Eye (tissue), 1 donor: ENCODE results near the gene ASAH2.
"Not testable (repeated sequence)": the region's sequence is repeated elsewhere in the genome, so short reads cannot be mapped to it uniquely, and the experiment has no call there.

Experiments
- DNase-seq: peaks from one replicate; pipeline ENCODE4 v3.0.0-alpha.2; 2015

Gene ASAH2

DNA sequence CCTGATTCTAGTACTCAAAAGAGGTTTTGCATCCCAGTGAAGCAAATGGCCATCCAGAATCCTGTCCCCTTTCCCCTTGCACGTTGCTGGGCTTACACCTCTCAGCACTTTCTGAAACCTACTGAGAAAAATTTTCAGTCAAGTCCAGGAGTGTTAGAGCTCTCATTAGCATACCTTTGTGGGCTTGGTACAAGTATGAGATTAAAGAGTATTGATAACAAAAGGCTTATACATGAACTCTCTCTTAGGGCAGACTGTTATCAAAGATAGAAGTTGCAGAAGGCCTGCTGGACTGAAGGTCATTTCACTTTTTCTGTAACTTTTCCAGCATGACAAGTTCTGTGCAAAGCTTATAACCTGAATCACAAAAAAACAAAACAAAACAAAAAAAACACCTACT lies at the start of gene ASAH2:
Gene ASAH2 (minus strand): TSS at position 123 of the 400 bp plus-strand sequence. CDS start 2,906 bp downstream, outside the sequence.
- DNase-seq: no peak

DNA sequence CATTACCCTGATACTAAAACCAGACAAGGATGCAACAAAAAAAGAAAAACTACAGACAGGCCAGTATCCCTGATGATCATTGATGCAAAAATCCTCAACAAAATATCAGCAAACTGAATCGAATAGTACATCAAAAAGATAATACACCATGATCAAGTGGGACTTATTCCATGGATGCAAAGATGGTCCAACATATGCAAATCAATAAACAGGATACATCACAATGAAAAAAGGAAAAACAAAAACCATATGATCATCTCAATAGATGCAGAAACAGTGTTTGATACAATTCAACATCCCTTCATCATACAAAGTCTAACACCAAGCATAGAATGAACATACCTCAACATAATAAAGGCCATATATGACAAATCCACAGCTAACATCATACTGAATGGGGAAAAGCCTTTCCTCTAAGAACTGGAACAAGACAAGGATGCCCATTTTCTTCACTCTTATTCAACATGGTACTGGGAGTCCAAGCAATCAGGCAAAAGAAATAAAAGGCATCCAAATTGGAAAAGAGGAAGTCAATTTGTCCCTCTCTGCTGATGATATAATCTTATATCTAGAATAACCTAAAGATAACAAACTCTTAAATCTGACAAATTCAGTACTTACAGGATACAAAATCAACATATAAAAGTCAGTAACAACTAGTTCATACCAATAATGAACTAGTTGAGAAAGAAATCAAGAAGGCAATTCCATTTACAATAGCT lies 48.8 kb upstream of the ASAH2 start:
- no peak for DNase-seq

DNA sequence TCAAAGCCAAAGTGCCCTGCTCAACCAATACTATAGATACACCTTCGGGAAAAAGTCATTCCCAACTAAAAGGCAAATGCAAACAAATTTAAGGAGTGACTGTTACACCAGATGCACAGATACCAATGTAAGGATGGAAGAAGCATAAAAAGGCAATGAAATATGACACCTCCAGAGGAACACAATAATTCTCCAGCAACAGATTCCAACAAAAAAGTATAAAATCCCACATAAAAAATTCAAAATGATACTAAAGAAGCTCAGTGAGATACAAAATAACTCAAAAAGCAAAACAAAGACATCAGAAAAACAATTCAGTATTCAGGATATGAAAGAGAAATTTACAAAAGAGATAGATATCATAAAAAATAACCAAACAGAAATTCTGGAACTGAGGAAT lies 44.1 kb upstream of the ASAH2 start:
- no peak for DNase-seq

DNA sequence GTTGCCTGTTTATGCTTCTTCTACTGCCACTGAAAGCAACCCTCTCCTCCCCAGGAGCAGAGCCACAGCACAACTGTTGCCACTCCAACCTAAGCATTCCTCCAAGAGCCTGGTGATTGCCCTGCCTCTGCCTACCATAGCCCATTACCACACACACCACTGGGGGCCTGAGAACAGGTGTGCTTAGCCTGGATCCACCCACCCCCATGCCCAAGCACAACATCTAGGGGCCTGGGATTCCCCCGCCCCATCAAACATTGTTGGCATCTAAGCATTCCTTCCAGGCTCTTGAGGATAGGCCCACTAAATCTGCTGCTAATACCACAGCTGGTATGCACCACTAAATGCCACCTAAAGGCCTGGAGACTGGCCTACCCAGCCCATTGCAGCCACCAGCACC lies 43.3 kb upstream of the ASAH2 start:
- no peak for DNase-seq

DNA sequence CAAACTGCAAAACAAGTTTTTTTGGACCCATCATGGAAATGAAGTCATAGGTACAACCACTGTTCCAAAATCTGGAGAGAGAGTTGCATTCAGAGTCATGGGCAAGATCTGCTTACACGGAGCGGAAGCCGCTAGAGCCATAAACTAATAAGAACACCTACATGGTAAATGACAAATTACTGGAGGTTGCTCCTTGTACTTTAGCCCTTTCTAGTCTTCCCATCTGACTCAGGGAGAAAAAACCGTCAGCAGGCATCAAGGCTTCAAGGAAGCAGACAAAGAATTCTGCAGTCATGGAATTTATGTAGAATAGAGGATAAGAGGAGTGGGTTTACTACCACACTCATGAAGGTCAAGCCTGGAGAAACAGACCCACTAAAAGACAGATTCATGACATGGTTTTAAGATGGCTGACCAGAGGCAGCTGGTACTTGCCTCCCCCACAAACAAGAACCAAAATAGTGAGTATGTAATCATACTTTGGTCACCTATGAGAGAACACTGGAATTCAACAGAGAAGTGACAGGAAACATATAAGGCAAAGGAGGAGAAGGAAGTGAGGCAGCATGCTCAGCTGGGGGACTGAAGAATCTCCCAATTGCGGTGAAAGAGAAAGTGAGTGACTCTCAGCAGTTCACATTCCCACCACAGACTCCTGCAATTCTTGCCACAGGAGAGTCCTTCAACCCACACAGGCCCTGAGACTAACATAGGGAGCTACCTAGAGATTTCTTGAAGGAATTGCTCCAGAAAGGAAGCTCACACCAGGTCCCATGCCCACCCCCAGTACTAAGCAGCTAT lies 42.4 kb upstream of the ASAH2 start:
- no peak for DNase-seq

DNA sequence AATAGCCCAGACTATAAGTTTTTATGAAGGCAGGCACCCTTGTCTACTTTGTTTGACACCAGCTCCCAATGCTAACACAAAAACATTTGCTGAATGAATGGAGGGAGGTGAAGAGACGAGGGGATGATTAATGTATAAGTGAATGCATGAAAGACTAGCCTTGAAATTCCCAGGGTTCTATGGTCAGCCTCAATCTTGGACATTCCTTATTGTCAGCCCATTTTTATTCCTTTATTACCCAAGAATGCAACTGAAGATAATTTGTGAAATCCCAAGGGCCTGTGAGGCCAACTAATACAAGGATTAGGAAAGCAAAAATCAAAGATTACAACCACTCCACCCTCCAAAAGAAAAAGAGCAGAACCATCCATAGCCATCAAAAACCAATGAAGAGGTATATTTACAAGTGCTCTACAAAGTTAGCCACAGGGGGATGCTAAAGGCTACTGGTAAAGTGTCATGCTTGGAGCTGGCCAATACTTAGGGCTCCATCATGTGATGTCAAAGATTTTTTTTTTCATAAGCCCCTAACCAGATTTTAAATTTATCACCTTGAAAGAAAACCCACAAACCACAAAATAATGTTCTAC lies 40.0 kb upstream of the ASAH2 start:
- DNase-seq: no peak

DNA sequence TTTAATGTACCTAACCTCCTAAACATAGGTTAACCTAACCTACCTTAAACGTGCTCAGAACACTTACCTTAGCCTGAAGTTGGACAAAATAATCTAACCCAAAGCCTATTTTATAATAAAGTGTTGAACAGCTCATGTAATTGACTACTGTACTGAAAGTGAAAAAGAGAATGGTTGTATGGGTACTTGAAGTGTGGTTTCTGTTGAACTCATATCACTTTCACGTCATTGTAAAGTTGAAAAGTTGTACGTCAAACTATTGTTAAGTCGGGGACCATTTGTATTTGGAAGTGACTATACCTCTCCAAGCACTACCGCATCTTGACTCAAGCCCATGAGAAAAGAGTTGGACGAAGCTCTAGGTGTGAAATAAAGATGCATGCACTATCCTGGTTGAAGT lies 37.9 kb upstream of the ASAH2 start:
- no peak for DNase-seq

DNA sequence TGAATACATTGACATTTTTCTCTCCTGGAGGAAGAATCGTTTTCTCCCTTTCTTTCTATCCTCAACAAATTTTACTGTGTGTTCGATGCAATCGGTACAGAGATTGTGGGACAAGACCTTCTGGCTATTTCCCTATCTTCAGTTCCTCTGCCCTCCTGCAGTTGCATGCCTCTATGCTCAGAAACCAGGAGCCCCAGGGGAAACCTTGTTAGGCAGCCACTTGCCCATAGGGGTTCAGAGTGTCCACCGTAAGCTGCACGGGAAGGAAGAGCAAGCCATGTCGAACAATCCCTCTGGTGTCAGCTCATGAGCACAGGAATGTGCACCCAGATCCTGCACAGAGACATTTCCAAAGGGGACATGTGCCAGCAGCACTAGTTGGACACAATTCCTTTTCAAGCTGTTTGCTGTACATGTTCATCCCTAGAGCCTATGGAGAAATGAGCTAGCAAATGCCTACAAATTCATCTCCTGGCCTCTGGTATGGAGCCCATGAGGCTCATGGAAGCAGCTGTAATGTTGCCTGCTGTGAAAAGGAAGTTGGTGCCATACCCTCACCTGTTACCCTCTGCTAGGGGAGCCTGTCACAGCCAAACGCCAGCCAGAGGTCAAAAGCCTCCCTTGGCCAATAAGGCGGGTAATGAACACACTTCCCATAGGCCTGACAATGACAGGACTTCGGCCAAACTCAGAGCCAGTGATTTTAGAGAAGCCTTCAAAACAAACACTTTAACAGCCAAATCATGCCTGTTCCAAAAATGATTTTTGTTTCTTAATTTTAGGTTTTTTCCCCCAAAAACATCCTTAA lies 35.9 kb upstream of the ASAH2 start:
- no peak for DNase-seq

DNA sequence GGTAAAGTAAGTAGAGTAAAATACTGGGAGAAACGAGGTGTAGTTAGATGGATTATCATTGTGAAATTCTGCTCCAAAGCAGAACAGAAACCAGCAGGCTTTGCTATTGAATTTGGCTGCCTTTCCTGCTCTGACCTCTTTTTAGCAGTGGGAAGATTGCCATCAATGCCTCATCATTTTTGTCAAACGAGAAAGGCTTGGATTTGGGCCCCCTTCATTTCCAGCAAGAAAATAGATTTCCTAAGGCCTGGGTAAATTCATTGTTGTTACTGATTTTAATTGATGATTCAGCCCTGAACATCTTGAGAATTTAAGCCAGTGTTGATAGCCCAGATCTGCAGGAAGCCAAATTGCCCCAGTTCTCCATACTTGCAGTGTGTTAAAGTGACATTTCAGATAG lies 35.2 kb upstream of the ASAH2 start:
- DNase-seq: no peak

DNA sequence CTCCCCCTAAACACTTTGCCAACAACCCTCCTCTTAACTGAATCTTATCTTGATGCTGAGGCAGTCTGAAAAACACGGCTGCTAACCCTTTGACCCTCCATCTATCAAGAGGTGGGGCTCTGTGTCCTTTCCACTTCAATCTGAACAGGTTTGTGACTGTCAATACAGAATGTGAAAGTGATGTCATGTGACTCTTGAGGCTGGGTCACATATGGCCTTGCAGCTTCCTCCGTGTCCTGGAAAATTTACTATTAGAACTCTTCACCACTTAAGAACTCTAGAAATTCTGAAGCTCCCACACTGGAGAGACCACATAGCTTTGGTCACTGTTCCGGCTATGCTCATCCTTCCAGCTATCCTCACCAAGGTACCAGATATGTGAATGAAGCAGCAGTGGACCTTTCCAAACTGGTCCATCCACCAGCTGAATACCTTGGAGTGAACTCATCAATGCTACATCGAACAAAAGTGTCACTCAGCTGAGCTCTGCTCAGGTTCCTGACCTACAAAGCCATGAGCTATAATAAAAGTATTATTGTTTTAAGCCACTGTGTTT lies 30.7 kb upstream of the ASAH2 start:
- DNase-seq: no peak

DNA sequence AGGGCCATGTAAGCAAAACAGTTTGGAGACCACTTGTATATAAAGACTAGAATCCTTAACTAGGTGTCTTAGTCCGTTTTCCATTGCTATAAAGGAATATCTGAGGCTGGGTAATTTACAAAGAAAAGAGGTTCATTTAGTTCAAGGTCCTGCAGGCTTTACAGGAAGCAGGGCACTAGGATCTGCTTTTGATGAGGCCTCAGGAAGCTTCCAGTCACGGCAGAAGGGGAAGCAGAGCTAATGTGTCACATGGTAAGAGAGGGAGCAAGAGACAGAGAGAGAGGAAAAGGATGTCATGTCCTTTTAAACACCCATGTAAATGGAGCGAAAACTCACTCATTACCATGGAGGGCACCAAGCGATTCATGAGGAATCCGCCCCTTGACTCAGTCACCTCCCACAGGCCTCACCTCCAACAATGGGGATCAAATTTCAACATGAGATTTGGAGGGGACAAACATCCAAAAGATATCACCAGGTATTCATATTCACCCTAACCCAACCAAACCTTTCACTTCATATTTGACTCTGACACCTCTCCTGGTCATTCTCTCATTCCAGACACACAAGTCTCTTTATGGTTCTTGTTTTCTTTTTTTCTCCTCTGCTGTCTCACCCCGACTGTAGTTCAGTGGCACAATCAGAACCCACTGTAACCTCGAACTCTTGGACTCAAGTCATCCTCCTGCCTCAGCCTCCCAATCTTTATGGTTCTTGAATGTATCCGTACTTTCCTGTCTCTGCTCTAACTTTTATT lies 30.1 kb upstream of the ASAH2 start:
- no peak for DNase-seq

DNA sequence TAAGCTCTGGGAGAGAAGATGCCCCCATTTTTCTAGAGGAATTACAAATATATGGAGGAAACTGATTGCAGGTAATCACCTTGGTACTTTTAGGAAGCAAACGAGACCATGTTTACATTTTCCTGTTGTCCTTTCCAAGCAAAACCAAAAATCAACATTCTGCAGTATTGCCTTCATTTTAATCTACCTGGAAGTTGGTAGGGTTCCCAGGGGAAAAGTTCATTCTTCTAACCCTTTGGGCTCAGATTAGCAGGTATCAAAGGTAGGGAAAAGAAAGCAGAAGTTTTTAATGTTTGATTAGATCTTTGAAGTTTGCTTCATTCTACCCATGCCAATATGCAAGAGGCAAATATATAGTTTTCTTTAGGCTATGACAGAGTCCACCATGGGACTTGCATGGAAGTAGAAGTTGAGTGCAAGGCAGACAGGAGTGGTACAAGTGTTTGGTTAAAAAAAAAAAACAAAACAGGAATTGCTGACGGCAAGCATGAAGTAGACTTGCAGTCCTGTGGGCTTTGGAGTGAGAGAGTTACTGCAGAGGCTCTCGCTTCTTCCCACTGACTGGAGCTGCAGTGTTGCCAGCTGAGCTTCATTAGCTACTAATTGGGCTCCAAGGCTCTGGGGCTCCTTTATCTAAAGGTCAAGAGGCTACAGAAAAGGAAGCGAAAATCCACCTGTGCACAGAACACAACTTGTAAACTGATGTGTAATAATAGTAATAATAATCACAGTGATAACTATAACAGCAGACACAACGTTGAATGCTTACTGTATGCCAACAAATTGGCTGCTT lies 28.9 kb upstream of the ASAH2 start:
- DNase-seq: peak; percentile 69

DNA sequence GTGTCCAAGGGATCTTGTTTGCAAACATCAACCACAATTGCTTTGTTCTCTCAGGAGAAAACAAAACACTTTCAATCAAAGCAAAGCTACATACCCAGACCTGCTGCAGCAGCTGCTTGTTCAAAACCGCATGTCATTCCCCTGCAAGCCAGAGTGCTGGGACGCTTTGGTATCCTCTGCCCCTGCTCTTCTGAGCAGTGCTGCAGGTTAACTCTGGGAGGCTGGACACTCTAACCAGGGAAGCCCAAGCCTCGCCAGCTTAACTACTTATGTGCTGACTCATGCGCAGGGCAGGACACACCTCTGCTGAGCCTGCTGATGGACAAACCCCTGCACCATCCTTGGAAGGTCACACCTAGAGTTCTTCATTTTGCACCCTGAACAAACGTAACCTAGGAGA lies 28.2 kb upstream of the ASAH2 start:
- peak; percentile 41 for DNase-seq

DNA sequence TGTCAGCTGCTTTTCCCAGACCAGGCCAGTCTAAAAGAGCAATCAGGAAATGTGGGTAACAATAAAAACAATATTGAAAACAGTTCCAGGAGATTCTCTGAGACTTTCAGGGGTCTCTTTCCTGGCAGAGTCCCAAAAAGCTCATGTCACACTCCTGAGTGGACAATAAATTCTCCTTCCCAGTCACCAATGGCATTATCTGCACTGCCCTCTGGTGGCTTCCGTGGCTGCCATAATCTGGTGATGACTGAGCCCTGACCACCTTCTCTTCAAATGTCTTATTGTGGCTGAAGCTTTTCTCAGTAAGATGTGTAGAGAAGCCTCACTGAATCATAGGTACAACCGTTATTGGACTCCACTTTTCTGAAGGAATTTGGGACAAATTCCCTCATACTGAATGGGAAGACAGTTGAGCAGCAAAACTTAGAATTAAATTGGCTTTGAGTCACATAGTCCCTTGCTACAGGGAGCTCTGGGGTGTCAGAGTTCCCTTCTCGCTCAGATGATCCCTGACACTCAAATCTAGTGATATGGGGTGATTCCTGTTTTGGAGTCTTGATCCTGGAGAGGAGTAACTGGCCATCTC lies 24.4 kb upstream of the ASAH2 start:
- DNase-seq: peak; percentile 42

DNA sequence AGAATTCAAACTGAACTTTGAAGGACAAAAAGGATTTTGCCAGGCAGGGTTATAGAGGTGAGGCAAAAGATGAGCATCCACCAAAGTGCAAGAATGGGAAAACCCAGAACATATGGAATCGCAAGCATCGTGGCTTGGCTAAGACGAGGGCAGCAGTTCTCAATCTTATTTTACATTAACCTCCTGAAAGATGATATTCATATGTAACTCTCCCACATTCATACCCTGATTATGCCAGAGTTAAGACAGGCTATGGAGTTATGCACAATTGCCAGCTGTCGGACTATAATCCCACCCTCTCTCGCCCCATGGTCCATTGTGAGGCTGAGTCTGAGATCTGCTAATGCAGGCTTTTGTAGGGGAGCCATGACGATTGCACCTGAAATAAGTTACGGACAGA lies 21.2 kb upstream of the ASAH2 start:
- DNase-seq: no peak

DNA sequence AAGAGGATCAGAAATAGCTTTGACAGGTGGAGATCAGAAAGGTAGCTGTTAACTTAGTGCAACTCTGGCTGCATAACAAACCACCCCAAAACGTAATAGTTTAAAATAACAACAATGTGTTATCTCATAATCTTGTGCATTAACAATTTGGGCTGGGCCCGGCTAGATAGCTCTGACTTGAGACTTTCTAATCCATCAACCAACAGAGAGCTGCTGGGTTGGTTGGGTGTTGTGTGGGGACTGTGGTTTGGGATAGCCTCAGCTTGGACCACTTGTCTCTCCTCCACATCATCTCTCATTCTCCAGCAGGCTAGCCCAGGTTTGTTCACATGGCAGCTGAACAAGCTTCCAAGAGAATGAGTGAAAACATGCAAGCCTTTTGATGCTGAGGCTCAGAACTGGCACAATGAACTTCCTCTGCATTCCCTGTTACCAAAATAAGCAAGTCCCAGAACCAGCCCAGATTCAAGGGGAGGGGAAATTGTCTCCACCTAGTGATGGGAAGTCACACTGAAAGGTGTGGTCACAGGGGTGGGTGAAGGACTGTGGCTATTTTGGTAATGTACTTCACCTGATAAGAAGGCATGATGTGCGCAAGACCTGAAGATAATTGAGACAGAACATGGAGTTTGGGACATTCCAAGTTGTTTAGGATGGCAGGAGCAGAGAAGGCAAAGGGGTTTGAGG lies 20.4 kb upstream of the ASAH2 start:
- no peak for DNase-seq

DNA sequence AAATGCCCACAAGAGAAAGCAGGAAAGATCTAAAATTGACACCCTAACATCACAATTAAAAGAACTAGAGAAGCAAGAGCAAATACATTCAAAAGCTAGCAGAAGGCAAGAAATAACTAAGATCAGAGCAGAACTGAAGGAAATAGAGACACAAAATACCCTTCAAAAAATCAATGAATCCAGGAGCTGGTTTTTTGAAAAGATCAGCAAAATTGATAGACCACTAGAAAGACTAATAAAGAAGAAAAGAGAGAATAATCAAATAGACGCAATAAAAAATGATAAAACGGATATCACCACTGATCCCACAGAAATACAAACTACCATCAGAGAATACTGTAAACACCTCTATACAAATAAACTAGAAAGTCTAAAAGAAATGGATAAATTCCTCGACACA lies 16.6 kb upstream of the ASAH2 start:
- DNase-seq: not testable (repeated sequence)

DNA sequence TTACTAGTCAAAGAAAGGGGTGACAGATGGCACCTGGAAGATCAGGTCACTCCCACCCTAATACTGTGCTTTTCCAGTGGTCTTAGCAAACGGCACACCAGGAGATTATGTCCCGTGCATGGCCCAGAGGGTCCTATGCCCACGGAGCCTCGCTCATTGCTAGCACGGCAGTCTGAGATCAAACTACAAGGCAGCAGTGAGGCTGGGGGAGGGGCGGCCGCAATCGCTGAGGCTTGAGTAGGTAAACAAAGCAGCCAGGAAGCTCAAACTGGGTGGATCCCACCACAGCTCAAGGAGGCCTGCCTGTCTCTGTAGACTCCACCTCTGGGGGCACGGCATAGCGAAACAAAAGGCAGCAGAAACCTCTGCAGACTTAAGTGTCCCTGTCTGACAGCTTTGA lies 11.3 kb upstream of the ASAH2 start:
- DNase-seq: not testable (repeated sequence)

DNA sequence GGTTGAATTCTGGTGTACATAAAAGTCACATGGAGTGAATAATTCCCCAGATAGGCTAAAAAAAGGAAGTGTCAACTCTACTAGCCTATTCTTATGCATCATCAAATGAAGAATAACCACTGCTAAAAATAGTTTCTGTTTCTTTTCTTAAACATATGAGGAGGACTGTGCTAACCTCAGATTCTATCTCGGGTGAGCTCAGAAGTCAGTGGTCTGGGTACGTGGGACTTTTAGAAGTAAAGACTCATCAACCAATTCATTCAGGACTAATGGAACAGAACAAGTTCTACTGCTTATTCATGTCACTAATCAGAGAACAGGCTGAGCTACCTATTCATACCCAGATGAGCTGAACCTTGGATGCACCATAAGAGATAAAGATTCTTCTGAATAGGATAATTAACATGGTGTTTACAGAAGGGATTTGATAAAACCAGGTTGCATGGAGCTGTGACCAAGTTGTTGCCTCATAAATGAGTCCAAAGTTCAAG lies 9.5 kb upstream of the ASAH2 start:
- no peak for DNase-seq

DNA sequence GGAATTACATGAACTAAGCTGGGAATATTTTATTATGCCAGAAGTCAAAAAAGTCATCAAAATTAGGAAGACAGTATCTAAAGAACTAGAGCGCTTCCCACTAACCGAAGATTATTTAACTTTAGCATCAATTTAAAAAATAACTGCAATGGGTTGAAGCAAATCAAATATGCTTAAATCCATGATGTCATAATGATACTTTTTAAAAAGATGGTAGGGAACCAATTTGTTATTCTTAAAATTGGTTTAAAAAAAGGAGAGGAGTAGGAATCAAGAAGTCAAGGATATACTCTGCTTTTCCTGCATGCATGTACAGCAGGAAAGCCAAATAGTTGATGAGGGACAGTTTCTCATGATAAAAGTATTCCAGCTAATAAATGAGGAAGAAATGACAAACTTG lies 3.2 kb upstream of the ASAH2 start:
- no peak for DNase-seq
